CD4-positive, alpha-beta T cell treated with Interleukin-15 for 1 hour (primary cell): ENCODE results near the gene SMTN.
"Not testable (repeated sequence)": the region's sequence is repeated elsewhere in the genome, so short reads cannot be mapped to it uniquely, and the experiment has no call there.

Experiments used
- DNase-seq: peaks from one replicate; pipeline ENCODE4 v3.0.0-alpha.2; 2020

Gene SMTN

GRCh38 chr22:31091106-31091975 lies 10.2 kb downstream of the SMTN start:
- no peak for DNase-seq

- DNase-seq: no peak
Observed at GRCh38 chr22:31092161-31092560, 11.0 kb downstream of the SMTN start.

GRCh38 chr22:31093086-31093850 lies 12.2 kb downstream of the SMTN start:
- no peak for DNase-seq

GRCh38 chr22:31094021-31094551 lies 13.0 kb downstream of the SMTN start:
- DNase-seq: no peak

- no peak for DNase-seq
Observed at GRCh38 chr22:31094741-31095140, 13.6 kb downstream of the SMTN start.

- DNase-seq: no peak
Observed at GRCh38 chr22:31095637-31096249, 14.6 kb downstream of the SMTN start.

- DNase-seq: no peak
Observed at GRCh38 chr22:31096657-31097279, 15.7 kb downstream of the SMTN start.

GRCh38 chr22:31097539-31097938 lies 16.4 kb downstream of the SMTN start:
- DNase-seq: not testable (repeated sequence)

GRCh38 chr22:31097941-31098631 lies 17.0 kb downstream of the SMTN start:
- no peak for DNase-seq

GRCh38 chr22:31098632-31099110 lies 17.6 kb downstream of the SMTN start:
- DNase-seq: no peak

GRCh38 chr22:31099386-31099785 lies 18.3 kb downstream of the SMTN start:
- DNase-seq: no peak

- no peak for DNase-seq
Observed at GRCh38 chr22:31099841-31100761, 19.0 kb downstream of the SMTN start.

GRCh38 chr22:31100762-31101525 lies 19.8 kb downstream of the SMTN start:
- DNase-seq: no peak

- DNase-seq: no peak
Observed at GRCh38 chr22:31102441-31103081, 21.4 kb downstream of the SMTN start.

GRCh38 chr22:31103111-31103510 lies 22.0 kb downstream of the SMTN start:
- no peak for DNase-seq

- DNase-seq: no peak
Observed at GRCh38 chr22:31103899-31104694, 23.0 kb downstream of the SMTN start.

- no peak for DNase-seq
Observed at GRCh38 chr22:31104869-31105268, 23.8 kb downstream of the SMTN start.

GRCh38 chr22:31105282-31105929 lies 24.3 kb downstream of the SMTN start:
- DNase-seq: no peak
